ENCODE data around the gene SSC4D. TPM values are rescaled to one million over a fixed set of nuclear protein-coding genes. Genes with fewer than 3 reads are reported as not detected.

The SSC4D gene
- total and polyA plus RNA-seq, 2 donors from 2014 or later, result 2.1 to 12.9 TPM

DNA sequence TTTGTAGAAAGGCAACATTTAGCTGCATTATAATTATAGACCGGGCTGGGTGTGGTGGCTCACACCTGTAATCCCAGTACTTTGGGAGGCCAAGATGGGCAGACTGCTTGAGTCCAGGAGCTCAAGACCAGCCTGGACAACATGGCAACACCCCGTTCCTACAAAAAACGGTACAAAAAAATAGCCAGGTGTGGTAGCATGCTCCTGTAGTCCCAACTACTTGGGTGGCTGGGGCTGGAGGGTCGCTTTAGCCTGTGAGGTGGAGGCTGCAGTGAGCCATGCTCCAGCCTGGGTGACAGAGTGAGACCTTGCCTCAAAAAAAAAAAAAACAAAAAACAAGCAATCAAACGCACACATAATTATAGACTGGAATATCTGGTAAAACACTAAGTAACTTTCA, 55.8 kb downstream of the SSC4D start:
- intact Hi-C loops (cut with DNase I), result no loop called here
- H3K36me3 ChIP-seq (ENCODE audit: control insufficient read depth in 2 of 3, insufficient read depth in 3 of 3, low read length in 3 of 3), result peaks cover 0 to 20% (median 0%) of the 10 kb centered on the region in 3 donors
- H3K4me1 ChIP-seq (ENCODE audit: control insufficient read depth in 2 of 3, insufficient read depth in 2 of 3, low read depth in 1 of 3, low read length in 3 of 3), result peaks cover 0 to 13% (median 10%) of the 10 kb centered on the region in 3 donors
- FAIRE-seq (no peak), DNase-seq (no peak)
- no peak overlapping the region for H3K27ac ChIP-seq (ENCODE audit: low read depth in 2 of 2, low read length in 2 of 2)
- no peak for TF ChIP-seq CTCF (IDR thresholded peaks at IDR 0.05; ENCODE audit: borderline replicate concordance, extremely low read depth, insufficient read depth)
- no peaks in the 10 kb centered on the region for H3K9me3 ChIP-seq (ENCODE audit: control insufficient read depth in 2 of 3, insufficient read depth in 1 of 3, low read length in 3 of 3)
- no peaks in the 10 kb centered on the region for H3K27me3 ChIP-seq (ENCODE audit: control insufficient read depth, insufficient read depth, low read length)
- no peak overlapping the region for H3K9ac ChIP-seq (ENCODE audit: low read length in 3 of 3)
- H3K4me3 ChIP-seq (ENCODE audit: low read length in 3 of 3), result no peak overlapping the region

GRCh38 chr7:76352193-76352592, 57.3 kb downstream of the SSC4D start:
- intact Hi-C loops (cut with DNase I), result no loop called here
- no peaks in the 10 kb centered on the region for H3K9me3 ChIP-seq (ENCODE audit: control insufficient read depth in 2 of 3, insufficient read depth in 1 of 3, low read length in 3 of 3)
- no peak for TF ChIP-seq CTCF (IDR thresholded peaks at IDR 0.05; ENCODE audit: borderline replicate concordance, extremely low read depth, insufficient read depth)
- peaks cover 0 to 13% (median 8%) of the 10 kb centered on the region in 3 donors for H3K4me1 ChIP-seq (ENCODE audit: control insufficient read depth in 2 of 3, insufficient read depth in 2 of 3, low read depth in 1 of 3, low read length in 3 of 3)
- FAIRE-seq, result no peak
- H3K4me3 ChIP-seq (ENCODE audit: low read length in 3 of 3), result no peak overlapping the region
- no peak overlapping the region for H3K9ac ChIP-seq (ENCODE audit: low read length in 3 of 3)
- H3K27me3 ChIP-seq (ENCODE audit: control insufficient read depth, insufficient read depth, low read length), result no peaks in the 10 kb centered on the region
- no peak overlapping the region for H3K27ac ChIP-seq (ENCODE audit: low read depth in 2 of 2, low read length in 2 of 2)
- peaks cover 0 to 21% (median 2%) of the 10 kb centered on the region in 3 donors for H3K36me3 ChIP-seq (ENCODE audit: control insufficient read depth in 2 of 3, insufficient read depth in 3 of 3, low read length in 3 of 3)
- no peak for DNase-seq

- no peak overlapping the region for H3K4me3 ChIP-seq (ENCODE audit: low read length in 3 of 3)
- peaks cover 0 to 14% (median 6%) of the 10 kb centered on the region in 3 donors for H3K4me1 ChIP-seq (ENCODE audit: control insufficient read depth in 2 of 3, insufficient read depth in 2 of 3, low read depth in 1 of 3, low read length in 3 of 3)
- DNase-seq (no peak), FAIRE-seq (no peak)
- no peak overlapping the region for H3K9ac ChIP-seq (ENCODE audit: low read length in 3 of 3)
- peaks cover 4 to 28% (median 6%) of the 10 kb centered on the region in 3 donors for H3K36me3 ChIP-seq (ENCODE audit: control insufficient read depth in 2 of 3, insufficient read depth in 3 of 3, low read length in 3 of 3)
- no peaks in the 10 kb centered on the region for H3K9me3 ChIP-seq (ENCODE audit: control insufficient read depth in 2 of 3, insufficient read depth in 1 of 3, low read length in 3 of 3)
- no peak overlapping the region for H3K27ac ChIP-seq (ENCODE audit: low read depth in 2 of 2, low read length in 2 of 2)
- H3K27me3 ChIP-seq (ENCODE audit: control insufficient read depth, insufficient read depth, low read length), result no peaks in the 10 kb centered on the region
- intact Hi-C loops (cut with DNase I), result no loop called here
- TF ChIP-seq CTCF (IDR thresholded peaks at IDR 0.05; ENCODE audit: borderline replicate concordance, extremely low read depth, insufficient read depth), result no peak
Observed at GRCh38 chr7:76351372-76351771, 58.1 kb downstream of the SSC4D start.

- FAIRE-seq, result no peak
- no peaks in the 10 kb centered on the region for H3K9me3 ChIP-seq (ENCODE audit: control insufficient read depth in 2 of 3, insufficient read depth in 1 of 3, low read length in 3 of 3)
- TF ChIP-seq CTCF (IDR thresholded peaks at IDR 0.05; ENCODE audit: borderline replicate concordance, extremely low read depth, insufficient read depth), result no peak
Observed at GRCh38 chr7:76349313-76349885, 60.1 kb downstream of the SSC4D start.

More at GRCh38 chr7:76349313-76349885, 60.1 kb downstream of the SSC4D start:
- Histone ChIP-seq H3K9ac (ENCODE audit: low read length in 3 of 3) (no peak overlapping the region), H3K27ac (ENCODE audit: low read depth in 2 of 2, low read length in 2 of 2) (no peak overlapping the region), H3K4me1 (ENCODE audit: control insufficient read depth in 2 of 3, insufficient read depth in 2 of 3, low read depth in 1 of 3, low read length in 3 of 3) (peaks cover 0 to 17% (median 10%) of the 10 kb centered on the region in 3 donors), H3K36me3 (ENCODE audit: control insufficient read depth in 2 of 3, insufficient read depth in 3 of 3, low read length in 3 of 3) (peaks cover 4 to 30% (median 15%) of the 10 kb centered on the region in 3 donors), H3K4me3 (ENCODE audit: low read length in 3 of 3) (no peak overlapping the region), H3K27me3 (ENCODE audit: control insufficient read depth, insufficient read depth, low read length) (no peaks in the 10 kb centered on the region)
- intact Hi-C loops (cut with DNase I), result no loop called here
- no peak for DNase-seq
